IMR-90 (cell line): ENCODE measurements around the gene CYFIP2.
A peak's percentile ranks its signal among the peaks of the same experiment; 100 is the strongest.

Experiments used
- BHLHE40 ChIP-seq: fragments of 150-350 bp; IDR thresholded peaks from 2 replicates; pipeline ENCODE4 v1.6.1; 2016; ENCODE audit warnings: mild to moderate bottlenecking, low read depth, low read length
- CEBPB ChIP-seq: IDR thresholded peaks from 2 replicates; pipeline ENCODE4 v1.6.1; 2012; ENCODE audit warnings: low read depth, low read length, improper control_type of control experiment
- FOS ChIP-seq: fragments of 150-350 bp; IDR thresholded peaks from 2 replicates; pipeline ENCODE4 v1.6.1; 2016; ENCODE audit warnings: low read depth, low read length
- MXI1 ChIP-seq: IDR thresholded peaks from 2 replicates; pipeline ENCODE4 v1.6.1; 2012; ENCODE audit warnings: low read depth, mild to moderate bottlenecking, low read length, moderate library complexity, borderline replicate concordance
- NFE2L2 ChIP-seq: fragments of 150-350 bp; IDR thresholded peaks from 2 replicates; pipeline ENCODE4 v1.6.1; 2016; ENCODE audit warnings: low read depth, mild to moderate bottlenecking, low read length
- POLR2A ChIP-seq: IDR thresholded peaks from 2 replicates; pipeline ENCODE4 v1.6.1; 2012; ENCODE audit warnings: mild to moderate bottlenecking, low read depth, low read length
- RAD21 ChIP-seq: IDR thresholded peaks from 2 replicates; pipeline ENCODE4 v1.6.1; 2012; ENCODE audit warnings: low read length, improper control_type of control experiment
- RCOR1 ChIP-seq: IDR thresholded peaks from 2 replicates; pipeline ENCODE4 v1.6.1; 2012; ENCODE audit warnings: mild to moderate bottlenecking, low read length, improper control_type of control experiment; ENCODE audit not compliant: insufficient replicate concordance
- RFX5 ChIP-seq: IDR thresholded peaks from 2 replicates; pipeline ENCODE4 v1.8.0; 2012; ENCODE audit warnings: low read depth, mild to moderate bottlenecking, low read length, moderate library complexity
- SMC3 ChIP-seq: fragments of 150-350 bp; IDR thresholded peaks from 2 replicates; pipeline ENCODE4 v1.6.1; 2016; ENCODE audit warnings: low read depth, mild to moderate bottlenecking, antibody characterized with exemption, low read length, moderate library complexity
- TF ChIP-seq, protein P1 (sequence below): conservative IDR thresholded peaks from 2 replicates; pipeline ENCODE4 v1.5.1; 2012; ENCODE audit warnings: mild to moderate bottlenecking, low read depth, low read length, improper control_type of control experiment
- TF ChIP-seq, protein P2 (sequence below): fragments of 150-350 bp; IDR thresholded peaks from 2 replicates; pipeline ENCODE4 v1.6.1; 2017; ENCODE audit warnings: mild to moderate bottlenecking, antibody characterized with exemption, low read length, low read depth

DNA sequence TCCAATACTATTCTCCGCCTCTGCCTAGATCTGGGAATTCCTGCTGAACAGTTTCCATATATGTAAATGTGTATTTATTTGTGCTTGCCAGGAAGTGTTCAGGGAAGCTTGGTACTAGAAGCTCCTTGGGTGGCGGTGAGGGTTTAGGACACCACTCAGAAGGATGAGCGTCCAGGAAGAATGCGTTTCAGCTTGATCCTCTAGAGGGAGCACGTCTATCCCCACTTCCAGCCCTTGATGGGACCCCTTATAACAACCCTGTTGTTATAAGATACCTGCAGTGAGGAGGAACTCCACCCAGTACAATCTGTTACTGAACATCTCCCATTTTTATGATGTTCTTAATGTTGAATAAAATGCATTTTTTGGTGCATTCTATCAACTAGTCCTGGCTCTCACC is 88.9 kb downstream of the CYFIP2 start:
- TF ChIP-seq RCOR1 (no peak), RFX5 (no peak), NFE2L2 (no peak), SMC3 (no peak), RAD21 (peak; percentile 7; the same call in 1 of the 2 replicates), FOS (no peak), POLR2A (no peak), CEBPB (no peak), BHLHE40 (no peak), MXI1 (no peak)
- TF ChIP-seq, protein P1, sequence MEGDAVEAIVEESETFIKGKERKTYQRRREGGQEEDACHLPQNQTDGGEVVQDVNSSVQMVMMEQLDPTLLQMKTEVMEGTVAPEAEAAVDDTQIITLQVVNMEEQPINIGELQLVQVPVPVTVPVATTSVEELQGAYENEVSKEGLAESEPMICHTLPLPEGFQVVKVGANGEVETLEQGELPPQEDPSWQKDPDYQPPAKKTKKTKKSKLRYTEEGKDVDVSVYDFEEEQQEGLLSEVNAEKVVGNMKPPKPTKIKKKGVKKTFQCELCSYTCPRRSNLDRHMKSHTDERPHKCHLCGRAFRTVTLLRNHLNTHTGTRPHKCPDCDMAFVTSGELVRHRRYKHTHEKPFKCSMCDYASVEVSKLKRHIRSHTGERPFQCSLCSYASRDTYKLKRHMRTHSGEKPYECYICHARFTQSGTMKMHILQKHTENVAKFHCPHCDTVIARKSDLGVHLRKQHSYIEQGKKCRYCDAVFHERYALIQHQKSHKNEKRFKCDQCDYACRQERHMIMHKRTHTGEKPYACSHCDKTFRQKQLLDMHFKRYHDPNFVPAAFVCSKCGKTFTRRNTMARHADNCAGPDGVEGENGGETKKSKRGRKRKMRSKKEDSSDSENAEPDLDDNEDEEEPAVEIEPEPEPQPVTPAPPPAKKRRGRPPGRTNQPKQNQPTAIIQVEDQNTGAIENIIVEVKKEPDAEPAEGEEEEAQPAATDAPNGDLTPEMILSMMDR, result peak; percentile 30
- TF ChIP-seq, protein P2, sequence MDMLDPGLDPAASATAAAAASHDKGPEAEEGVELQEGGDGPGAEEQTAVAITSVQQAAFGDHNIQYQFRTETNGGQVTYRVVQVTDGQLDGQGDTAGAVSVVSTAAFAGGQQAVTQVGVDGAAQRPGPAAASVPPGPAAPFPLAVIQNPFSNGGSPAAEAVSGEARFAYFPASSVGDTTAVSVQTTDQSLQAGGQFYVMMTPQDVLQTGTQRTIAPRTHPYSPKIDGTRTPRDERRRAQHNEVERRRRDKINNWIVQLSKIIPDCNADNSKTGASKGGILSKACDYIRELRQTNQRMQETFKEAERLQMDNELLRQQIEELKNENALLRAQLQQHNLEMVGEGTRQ, result no peak
